H1 (cell line): ENCODE results near the gene SGCD. TPM values are rescaled to one million over a fixed set of nuclear protein-coding genes. Genes with fewer than 3 reads are reported as not detected.

Experiments used
- CREB1 ChIP-seq: IDR thresholded peaks from 2 replicates; pipeline ENCODE4 v1.6.1; 2012; ENCODE audit warnings: inconsistent platforms
- CTBP2 ChIP-seq: IDR thresholded peaks from 2 replicates; pipeline ENCODE4 v1.7.0; 2011; ENCODE audit warnings: borderline replicate concordance, mild to moderate bottlenecking, moderate library complexity, mixed read lengths, low read length; ENCODE audit not compliant: insufficient read depth, insufficient read length
- GTF2F1 ChIP-seq: IDR thresholded peaks from 2 replicates; pipeline ENCODE4 v1.6.1; 2012; ENCODE audit warnings: low read depth, low read length, improper control_type of control experiment, borderline replicate concordance
- MAFK ChIP-seq: IDR thresholded peaks from 2 replicates; pipeline ENCODE4 v1.6.1; 2012; ENCODE audit warnings: low read depth, mild to moderate bottlenecking, improper control_type of control experiment, low read length
- POLR2AphosphoS5 ChIP-seq: IDR thresholded peaks from 2 replicates; pipeline ENCODE4 v1.6.1; 2011; ENCODE audit warnings: low read depth, low read length
- RBBP5 ChIP-seq: IDR thresholded peaks from 2 replicates; pipeline ENCODE4 v1.7.1; 2012; ENCODE audit warnings: low read depth, mild to moderate bottlenecking, inconsistent platforms, low read length, moderate library complexity, borderline replicate concordance
- SIRT6 ChIP-seq: IDR thresholded peaks from one replicate; pipeline ENCODE4 v1.7.1; 2012; ENCODE audit warnings: low read length, inconsistent platforms
- SIX5 ChIP-seq: IDR thresholded peaks from 2 replicates; pipeline ENCODE4 v1.6.1; 2011; ENCODE audit warnings: mild to moderate bottlenecking, low read depth, low read length
- SRF ChIP-seq: IDR thresholded peaks from 2 replicates; pipeline ENCODE4 v1.6.1; 2011; ENCODE audit warnings: mild to moderate bottlenecking, low read depth, low read length, moderate library complexity
- SUZ12 ChIP-seq: fragments of 200-600 bp; sonication (generic); IDR thresholded peaks from 2 replicates; pipeline ENCODE4 v1.6.1; 2012; ENCODE audit warnings: mild to moderate bottlenecking, inconsistent platforms, low read length, moderate library complexity, mixed read lengths
- polyA plus RNA-seq, 7 experiments: library from polyadenylated mRNA; depleted of rRNA in 3 of 7; stranded (reverse) in 5 of 7; unstranded in 2 of 7; fragments of >200 nt in 5 of 7; fragments of 200-250 nt in 2 of 7; gene quantifications; 1 replicate in 5 of 7; 2 replicates in 1 of 7; 4 replicates in 1 of 7; pipeline versions ENCODE4 v1.2.1 to v1.2.3, GENCODE V29; 2011 to 2013; ENCODE audit warnings: missing spikeins in 2 of 7, mixed read lengths in 2 of 7
- total RNA-seq: library from RNA; stranded (reverse); fragmentation: NEBNext Ultra II Directional; extraction: Animal tissue kit (Norgen Biotek cat#: 25700); gene quantifications from 2 replicates; pipeline ENCODE4 v1.2.1, GENCODE V29; 2021
- TF ChIP-seq, protein P1 (sequence below): fragments of 300-600 bp; sonication (generic); IDR thresholded peaks from 2 replicates; pipeline ENCODE4 v1.7.1; 2012; ENCODE audit warnings: low read length, moderate library complexity, mild to moderate bottlenecking, inconsistent platforms; ENCODE audit not compliant: insufficient replicate concordance

Gene SGCD
- total and polyA plus RNA-seq, 2 of the 8 experiments (the other 6 are each of a cell fraction or from before 2014, with no cell fraction given), result 0.04 to 0.08 TPM

DNA sequence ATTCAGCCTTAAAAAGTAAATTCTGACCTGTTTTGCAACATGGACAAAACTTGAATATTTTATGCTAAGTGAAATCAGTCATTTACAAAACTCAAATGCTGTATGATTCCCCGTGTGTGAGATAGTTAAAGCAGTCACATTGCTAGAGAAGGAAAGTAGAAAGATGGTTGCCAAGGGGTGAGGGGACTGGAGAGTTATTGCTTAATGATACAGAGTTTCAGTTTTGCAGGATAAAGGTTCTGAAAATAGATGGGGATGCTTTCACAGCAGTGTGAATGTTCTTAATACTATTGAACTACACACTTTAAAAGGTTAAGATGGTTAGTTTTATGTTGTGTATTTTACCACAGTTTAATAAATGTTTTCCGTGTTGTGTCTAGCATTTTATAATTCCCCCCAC is 51.2 kb downstream of the SGCD start (continued):
- TF ChIP-seq, protein P1, sequence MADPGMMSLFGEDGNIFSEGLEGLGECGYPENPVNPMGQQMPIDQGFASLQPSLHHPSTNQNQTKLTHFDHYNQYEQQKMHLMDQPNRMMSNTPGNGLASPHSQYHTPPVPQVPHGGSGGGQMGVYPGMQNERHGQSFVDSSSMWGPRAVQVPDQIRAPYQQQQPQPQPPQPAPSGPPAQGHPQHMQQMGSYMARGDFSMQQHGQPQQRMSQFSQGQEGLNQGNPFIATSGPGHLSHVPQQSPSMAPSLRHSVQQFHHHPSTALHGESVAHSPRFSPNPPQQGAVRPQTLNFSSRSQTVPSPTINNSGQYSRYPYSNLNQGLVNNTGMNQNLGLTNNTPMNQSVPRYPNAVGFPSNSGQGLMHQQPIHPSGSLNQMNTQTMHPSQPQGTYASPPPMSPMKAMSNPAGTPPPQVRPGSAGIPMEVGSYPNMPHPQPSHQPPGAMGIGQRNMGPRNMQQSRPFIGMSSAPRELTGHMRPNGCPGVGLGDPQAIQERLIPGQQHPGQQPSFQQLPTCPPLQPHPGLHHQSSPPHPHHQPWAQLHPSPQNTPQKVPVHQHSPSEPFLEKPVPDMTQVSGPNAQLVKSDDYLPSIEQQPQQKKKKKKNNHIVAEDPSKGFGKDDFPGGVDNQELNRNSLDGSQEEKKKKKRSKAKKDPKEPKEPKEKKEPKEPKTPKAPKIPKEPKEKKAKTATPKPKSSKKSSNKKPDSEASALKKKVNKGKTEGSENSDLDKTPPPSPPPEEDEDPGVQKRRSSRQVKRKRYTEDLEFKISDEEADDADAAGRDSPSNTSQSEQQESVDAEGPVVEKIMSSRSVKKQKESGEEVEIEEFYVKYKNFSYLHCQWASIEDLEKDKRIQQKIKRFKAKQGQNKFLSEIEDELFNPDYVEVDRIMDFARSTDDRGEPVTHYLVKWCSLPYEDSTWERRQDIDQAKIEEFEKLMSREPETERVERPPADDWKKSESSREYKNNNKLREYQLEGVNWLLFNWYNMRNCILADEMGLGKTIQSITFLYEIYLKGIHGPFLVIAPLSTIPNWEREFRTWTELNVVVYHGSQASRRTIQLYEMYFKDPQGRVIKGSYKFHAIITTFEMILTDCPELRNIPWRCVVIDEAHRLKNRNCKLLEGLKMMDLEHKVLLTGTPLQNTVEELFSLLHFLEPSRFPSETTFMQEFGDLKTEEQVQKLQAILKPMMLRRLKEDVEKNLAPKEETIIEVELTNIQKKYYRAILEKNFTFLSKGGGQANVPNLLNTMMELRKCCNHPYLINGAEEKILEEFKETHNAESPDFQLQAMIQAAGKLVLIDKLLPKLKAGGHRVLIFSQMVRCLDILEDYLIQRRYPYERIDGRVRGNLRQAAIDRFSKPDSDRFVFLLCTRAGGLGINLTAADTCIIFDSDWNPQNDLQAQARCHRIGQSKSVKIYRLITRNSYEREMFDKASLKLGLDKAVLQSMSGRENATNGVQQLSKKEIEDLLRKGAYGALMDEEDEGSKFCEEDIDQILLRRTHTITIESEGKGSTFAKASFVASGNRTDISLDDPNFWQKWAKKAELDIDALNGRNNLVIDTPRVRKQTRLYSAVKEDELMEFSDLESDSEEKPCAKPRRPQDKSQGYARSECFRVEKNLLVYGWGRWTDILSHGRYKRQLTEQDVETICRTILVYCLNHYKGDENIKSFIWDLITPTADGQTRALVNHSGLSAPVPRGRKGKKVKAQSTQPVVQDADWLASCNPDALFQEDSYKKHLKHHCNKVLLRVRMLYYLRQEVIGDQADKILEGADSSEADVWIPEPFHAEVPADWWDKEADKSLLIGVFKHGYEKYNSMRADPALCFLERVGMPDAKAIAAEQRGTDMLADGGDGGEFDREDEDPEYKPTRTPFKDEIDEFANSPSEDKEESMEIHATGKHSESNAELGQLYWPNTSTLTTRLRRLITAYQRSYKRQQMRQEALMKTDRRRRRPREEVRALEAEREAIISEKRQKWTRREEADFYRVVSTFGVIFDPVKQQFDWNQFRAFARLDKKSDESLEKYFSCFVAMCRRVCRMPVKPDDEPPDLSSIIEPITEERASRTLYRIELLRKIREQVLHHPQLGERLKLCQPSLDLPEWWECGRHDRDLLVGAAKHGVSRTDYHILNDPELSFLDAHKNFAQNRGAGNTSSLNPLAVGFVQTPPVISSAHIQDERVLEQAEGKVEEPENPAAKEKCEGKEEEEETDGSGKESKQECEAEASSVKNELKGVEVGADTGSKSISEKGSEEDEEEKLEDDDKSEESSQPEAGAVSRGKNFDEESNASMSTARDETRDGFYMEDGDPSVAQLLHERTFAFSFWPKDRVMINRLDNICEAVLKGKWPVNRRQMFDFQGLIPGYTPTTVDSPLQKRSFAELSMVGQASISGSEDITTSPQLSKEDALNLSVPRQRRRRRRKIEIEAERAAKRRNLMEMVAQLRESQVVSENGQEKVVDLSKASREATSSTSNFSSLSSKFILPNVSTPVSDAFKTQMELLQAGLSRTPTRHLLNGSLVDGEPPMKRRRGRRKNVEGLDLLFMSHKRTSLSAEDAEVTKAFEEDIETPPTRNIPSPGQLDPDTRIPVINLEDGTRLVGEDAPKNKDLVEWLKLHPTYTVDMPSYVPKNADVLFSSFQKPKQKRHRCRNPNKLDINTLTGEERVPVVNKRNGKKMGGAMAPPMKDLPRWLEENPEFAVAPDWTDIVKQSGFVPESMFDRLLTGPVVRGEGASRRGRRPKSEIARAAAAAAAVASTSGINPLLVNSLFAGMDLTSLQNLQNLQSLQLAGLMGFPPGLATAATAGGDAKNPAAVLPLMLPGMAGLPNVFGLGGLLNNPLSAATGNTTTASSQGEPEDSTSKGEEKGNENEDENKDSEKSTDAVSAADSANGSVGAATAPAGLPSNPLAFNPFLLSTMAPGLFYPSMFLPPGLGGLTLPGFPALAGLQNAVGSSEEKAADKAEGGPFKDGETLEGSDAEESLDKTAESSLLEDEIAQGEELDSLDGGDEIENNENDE, result no peak
- no peak for TF ChIP-seq SRF
- no peak for TF ChIP-seq GTF2F1
- TF ChIP-seq SIRT6, result no peak
- no peak for TF ChIP-seq SIX5
- no peak for TF ChIP-seq RBBP5
- TF ChIP-seq POLR2AphosphoS5, result no peak
- TF ChIP-seq CREB1, result no peak
- no peak for TF ChIP-seq SUZ12
- no peak for TF ChIP-seq CTBP2
- TF ChIP-seq MAFK, result no peak
